Right lobe of liver (tissue), 6 donors: Measurements from ENCODE around the gene GPR176. TPM values are rescaled to one million over a fixed set of nuclear protein-coding genes. Genes with fewer than 3 reads are reported as not detected.

ENCODE experiments used
- ATAC-seq, 4 donors: fragments of 200-7000 bp; cut with Tn5 transposase; one replicate each; pipeline ENCODE4 v1.9.1; 2020; ENCODE audit warnings: mild to moderate bottlenecking in 4 of 4, moderate library complexity in 4 of 4
- DNase-seq, 3 donors: peaks; one replicate each; pipeline ENCODE4 v3.0.0-alpha.2; 2020
- H3K27ac ChIP-seq, 3 donors: fragments of 200-600 bp; one replicate each; pipeline ENCODE4 v1.8.0; 2022
- H3K27me3 ChIP-seq, 2 donors: fragments of 200-600 bp; one replicate each; pipeline ENCODE4 v1.8.0; 2022
- H3K36me3 ChIP-seq, 4 donors: fragments of 200-600 bp; sonication (generic) in 1 of 4; one replicate each; pipeline versions ENCODE4 v1.5.1 to v1.8.0; 2017 to 2022; ENCODE audit warnings: control low read depth in 1 of 4
- H3K4me1 ChIP-seq, 4 donors: fragments of 200-600 bp; sonication (generic) in 1 of 4; one replicate each; pipeline versions ENCODE4 v1.5.1 to v1.8.0; 2017 to 2022; ENCODE audit warnings: control low read depth in 1 of 4
- H3K4me3 ChIP-seq, 3 donors: fragments of 200-600 bp; one replicate each; pipeline ENCODE4 v1.8.0; 2022
- H3K9me3 ChIP-seq, 4 donors: fragments of 200-600 bp; sonication (generic) in 1 of 4; one replicate each; pipeline versions ENCODE4 v1.5.1 to v1.8.0; 2017 to 2022; ENCODE audit warnings: control low read depth in 1 of 4
- POLR2A ChIP-seq: fragments of 450-650 bp; IDR thresholded peaks from one replicate; pipeline ENCODE4 v1.6.1; 2017; ENCODE audit warnings: antibody characterized with exemption, mild to moderate bottlenecking
- whole genome bisulfite sequencing: methylation state at CpG from one replicate; pipeline ENCODE4 v1.1.6; 2018; ENCODE audit warnings: low coverage, low lambda C conversion rate; ENCODE audit not compliant: insufficient coverage; ENCODE audit errors: missing lambda C conversion rate; 5-methylcytosine and 5-hydroxymethylcytosine counted together
- intact Hi-C, 2 donors: fragments of 100-400 bp; cut with DNase I; formaldehyde crosslinking; loops; one replicate each; pipeline versions ENCODE4 v1.11.2 to v1.14.1; 2022
- total RNA-seq, 6 experiments: library from RNA; depleted of rRNA in 2 of 6; stranded (reverse); fragments of >200 nt in 2 of 6; fragmentation: NEBNext Ultra II Directional in 3 of 6; extraction: Animal tissue kit (Norgen Biotek cat#: 25700) in 3 of 6; gene quantifications; one replicate each; pipeline versions ENCODE4 v1.1.0 to v1.2.4, GENCODE V29; 2016 to 2023
- TF ChIP-seq, protein P1 (sequence below), 4 donors: fragments of 200-600 bp in 3 of 4; fragments of 450-650 bp in 1 of 4; IDR thresholded peaks; one replicate each; pipeline versions ENCODE4 v1.5.1 to v1.8.0; 2016 to 2022; ENCODE audit warnings: antibody characterized with exemption in 4 of 4, mild to moderate bottlenecking in 2 of 4
- donor health status: DM: no; HTN: yes; CAD: no.
- donor health status: DM: no; HTN: no; CAD: no.
- donor health status: DM: no; HTN: no; CAD: no.
- donor health status: DM: no; HTN: yes; CAD: no.
- donor health status: DM: no; HTN: yes; CAD: no.

The GPR176 gene
- total RNA-seq, 6 experiments from 2014 or later, result 0.59 to 2.1 (median 1.3) TPM

DNA sequence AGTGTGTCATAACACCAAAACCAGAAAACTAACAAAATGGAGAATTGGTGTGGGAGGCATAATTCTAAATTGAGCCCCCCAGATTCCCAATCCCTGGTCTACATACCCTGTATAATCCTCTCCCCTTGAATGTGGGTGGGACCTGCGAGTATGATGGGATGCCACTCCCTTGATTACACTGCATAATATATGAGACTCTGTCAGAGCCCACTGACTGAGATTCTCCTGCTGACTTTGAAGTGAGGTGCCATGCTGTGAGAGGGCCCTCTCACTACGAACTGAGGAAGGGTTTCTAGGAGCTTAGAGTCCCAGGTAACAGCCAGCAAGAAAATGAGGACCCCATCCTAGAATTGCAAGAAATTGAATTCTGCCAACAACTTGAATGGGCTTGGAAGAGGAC lies 49.5 kb downstream of the GPR176 start:
- Histone ChIP-seq H3K27ac (no peak overlapping the region), H3K9me3 (no peaks in the 10 kb centered on the region), H3K4me3 (no peak overlapping the region), H3K4me1 (peaks cover 0 to 10% (median 0%) of the 10 kb centered on the region in 4 donors), H3K36me3 (no peaks in the 10 kb centered on the region), H3K27me3 (no peaks in the 10 kb centered on the region)
- no CpG with 5 or more reads among the region's 2 CpGs for WGBS
- intact Hi-C loops, result loop anchor here (5.0 to 10.0 kb wide), 2 partner anchors 76 to 78 kb away; no protein-coding TSS in a partner anchor
- DNase-seq (no peak), ATAC-seq (no peak)
- no peak for TF ChIP-seq POLR2A
- TF ChIP-seq, protein P1, sequence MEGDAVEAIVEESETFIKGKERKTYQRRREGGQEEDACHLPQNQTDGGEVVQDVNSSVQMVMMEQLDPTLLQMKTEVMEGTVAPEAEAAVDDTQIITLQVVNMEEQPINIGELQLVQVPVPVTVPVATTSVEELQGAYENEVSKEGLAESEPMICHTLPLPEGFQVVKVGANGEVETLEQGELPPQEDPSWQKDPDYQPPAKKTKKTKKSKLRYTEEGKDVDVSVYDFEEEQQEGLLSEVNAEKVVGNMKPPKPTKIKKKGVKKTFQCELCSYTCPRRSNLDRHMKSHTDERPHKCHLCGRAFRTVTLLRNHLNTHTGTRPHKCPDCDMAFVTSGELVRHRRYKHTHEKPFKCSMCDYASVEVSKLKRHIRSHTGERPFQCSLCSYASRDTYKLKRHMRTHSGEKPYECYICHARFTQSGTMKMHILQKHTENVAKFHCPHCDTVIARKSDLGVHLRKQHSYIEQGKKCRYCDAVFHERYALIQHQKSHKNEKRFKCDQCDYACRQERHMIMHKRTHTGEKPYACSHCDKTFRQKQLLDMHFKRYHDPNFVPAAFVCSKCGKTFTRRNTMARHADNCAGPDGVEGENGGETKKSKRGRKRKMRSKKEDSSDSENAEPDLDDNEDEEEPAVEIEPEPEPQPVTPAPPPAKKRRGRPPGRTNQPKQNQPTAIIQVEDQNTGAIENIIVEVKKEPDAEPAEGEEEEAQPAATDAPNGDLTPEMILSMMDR (IDR thresholded peaks at IDR 0.05), result no peak

DNA sequence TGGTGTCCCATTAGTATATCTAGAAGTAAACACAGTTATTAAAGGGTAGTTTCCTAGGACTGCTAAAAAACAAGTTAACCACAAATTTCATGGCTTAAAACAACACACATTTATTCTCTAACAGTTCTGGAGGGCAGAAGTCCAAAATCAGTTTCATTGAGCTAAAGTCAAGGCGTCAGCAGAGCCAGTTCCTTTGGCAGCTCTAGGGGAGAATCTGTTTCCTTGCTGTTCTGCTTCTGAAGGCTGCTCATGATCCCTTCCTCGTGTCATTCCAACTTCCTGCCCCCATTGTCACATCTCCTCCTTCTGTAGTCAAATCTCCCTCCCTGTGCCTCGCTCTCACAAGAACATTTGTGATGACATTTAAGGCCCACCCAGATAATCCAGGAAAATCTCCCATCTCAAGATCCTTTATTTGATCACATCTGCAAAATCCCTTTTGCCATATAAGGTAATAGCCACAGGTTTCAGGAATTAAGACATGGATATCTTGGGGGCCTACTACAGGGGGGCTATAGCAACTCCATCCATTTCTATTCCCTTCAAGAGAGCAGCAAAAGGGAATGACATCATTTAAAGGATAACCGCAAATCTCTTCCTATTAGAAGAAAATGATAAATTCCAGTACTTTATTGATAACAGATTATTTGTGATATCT lies 50.1 kb downstream of the GPR176 start:
- no peak for DNase-seq
- Histone ChIP-seq H3K9me3 (no peaks in the 10 kb centered on the region), H3K36me3 (no peaks in the 10 kb centered on the region), H3K4me3 (no peak overlapping the region), H3K27me3 (no peaks in the 10 kb centered on the region), H3K4me1 (peaks cover 0 to 8% (median 0%) of the 10 kb centered on the region in 4 donors), H3K27ac (no peak overlapping the region)
- WGBS, result 56% methylated on average over 4 of the region's 4 CpGs
- intact Hi-C loops, result loop anchor here (5.0 to 10.0 kb wide), 2 partner anchors 75 to 78 kb away; no protein-coding TSS in a partner anchor
- TF ChIP-seq, protein P1 (IDR thresholded peaks at IDR 0.05), result no peak
- ATAC-seq, result peak in 1 of 4 donors; percentile 38

DNA sequence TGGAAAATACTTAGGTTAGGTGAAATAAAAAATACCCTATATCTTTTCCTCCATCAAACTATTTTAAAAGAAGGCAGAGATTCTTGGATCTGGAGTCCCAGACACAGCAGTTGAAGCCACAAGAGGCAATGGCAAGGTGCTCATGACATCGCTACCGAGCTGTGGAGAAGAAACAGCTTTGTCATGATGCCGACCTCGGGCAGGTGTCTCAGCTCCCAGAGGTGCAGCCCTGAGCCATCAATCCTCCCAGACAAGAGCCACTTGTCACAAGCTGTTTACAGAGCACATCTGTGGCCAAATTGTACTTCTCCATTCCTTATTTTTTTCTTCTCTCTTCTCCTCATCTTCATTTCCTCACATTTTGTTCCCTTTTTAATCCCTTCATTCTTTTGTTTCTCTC lies 50.8 kb downstream of the GPR176 start:
- 81% methylated on average over 4 of the region's 4 CpGs for WGBS
- no peak for ATAC-seq

DNA sequence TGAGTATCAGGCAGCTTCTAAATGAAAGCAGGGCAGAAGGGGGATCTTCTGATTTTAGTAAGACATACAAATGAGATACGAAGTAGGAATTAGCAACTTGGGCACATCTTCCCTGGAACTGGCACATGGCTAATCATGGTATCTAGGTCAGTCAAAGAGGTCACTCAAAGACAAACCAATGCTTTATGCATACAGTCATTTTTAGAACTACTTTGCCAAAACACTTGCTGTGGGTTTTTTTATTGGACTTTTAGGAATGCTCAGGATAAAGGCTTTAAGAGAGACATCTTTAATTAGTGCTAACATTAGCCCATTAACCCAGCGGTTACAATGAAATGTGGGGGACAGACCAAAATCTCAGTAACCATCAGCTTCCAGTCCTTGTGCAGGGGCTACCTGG lies 51.7 kb downstream of the GPR176 start:
- ATAC-seq, result no peak
- Histone ChIP-seq H3K27ac (no peak overlapping the region), H3K27me3 (no peaks in the 10 kb centered on the region), H3K4me3 (no peak overlapping the region), H3K9me3 (no peaks in the 10 kb centered on the region), H3K36me3 (no peaks in the 10 kb centered on the region), H3K4me1 (no peaks in the 10 kb centered on the region)
- WGBS, result 67% methylated on average over 2 of the region's 2 CpGs
- intact Hi-C loops, result no loop called here
- DNase-seq, result no peak
- TF ChIP-seq, protein P1 (IDR thresholded peaks at IDR 0.05), result no peak
- no peak for TF ChIP-seq POLR2A

More for the DNA sequence above, 50.8 kb downstream of the GPR176 start:
- DNase-seq, result no peak
- TF ChIP-seq, protein P1 (IDR thresholded peaks at IDR 0.05), result no peak
- no peak for TF ChIP-seq POLR2A
- H3K4me1 ChIP-seq, result peaks cover 0 to 1% (median 0%) of the 10 kb centered on the region in 4 donors
- H3K27ac ChIP-seq, result no peak overlapping the region
- no peaks in the 10 kb centered on the region for H3K9me3 ChIP-seq
- no peaks in the 10 kb centered on the region for H3K36me3 ChIP-seq
- no peaks in the 10 kb centered on the region for H3K27me3 ChIP-seq
- intact Hi-C loops, result no loop called here
- H3K4me3 ChIP-seq, result no peak overlapping the region
